ENCODE results near the gene OR8S1. TPM values are rescaled to one million over a fixed set of nuclear protein-coding genes. Genes with fewer than 3 reads are reported as not detected.

Gene OR8S1
- total RNA-seq, 1 experiment from 2014 or later = not detected

- Histone ChIP-seq H2AFZ (ENCODE audit: low read depth, low read length, poor library complexity, severe bottlenecking) (no peak overlapping the region), H3K9me2 (ENCODE audit: insufficient read depth) (no peaks in the 10 kb centered on the region), H3K79me2 (ENCODE audit: insufficient read depth, low read length) (no peaks in the 10 kb centered on the region), H3K4me2 (ENCODE audit: low read length) (no peak overlapping the region), H3K27me3 (ENCODE audit: insufficient read depth, low read length) (no peaks in the 10 kb centered on the region), H3K4me1 (ENCODE audit: control insufficient read depth in 1 of 2, insufficient read depth in 2 of 2, low read length in 2 of 2) (no peaks in the 10 kb centered on the region), H3K36me3 (ENCODE audit: control insufficient read depth in 1 of 2, insufficient read depth in 2 of 2, low read length in 2 of 2) (no peaks in the 10 kb centered on the region), H3K9ac (ENCODE audit: low read length) (no peak overlapping the region), H4K20me1 (ENCODE audit: insufficient read depth) (no peaks in the 10 kb centered on the region), H3K9me3 (ENCODE audit: control insufficient read depth in 1 of 2, insufficient read depth in 1 of 2, low read depth in 1 of 2, low read length in 2 of 2) (no peaks in the 10 kb centered on the region), H3K27ac (ENCODE audit: low read depth, low read length) (no peak overlapping the region), H3K4me3 (replicated peaks in 1 of 2; ENCODE audit: low read depth in 1 of 2, low read length in 2 of 2) (no peak overlapping the region)
- ATAC-seq (no peak), DNase-seq (ENCODE audit: low read depth, low spot score) (no peak)
- TF ChIP-seq, protein P1, sequence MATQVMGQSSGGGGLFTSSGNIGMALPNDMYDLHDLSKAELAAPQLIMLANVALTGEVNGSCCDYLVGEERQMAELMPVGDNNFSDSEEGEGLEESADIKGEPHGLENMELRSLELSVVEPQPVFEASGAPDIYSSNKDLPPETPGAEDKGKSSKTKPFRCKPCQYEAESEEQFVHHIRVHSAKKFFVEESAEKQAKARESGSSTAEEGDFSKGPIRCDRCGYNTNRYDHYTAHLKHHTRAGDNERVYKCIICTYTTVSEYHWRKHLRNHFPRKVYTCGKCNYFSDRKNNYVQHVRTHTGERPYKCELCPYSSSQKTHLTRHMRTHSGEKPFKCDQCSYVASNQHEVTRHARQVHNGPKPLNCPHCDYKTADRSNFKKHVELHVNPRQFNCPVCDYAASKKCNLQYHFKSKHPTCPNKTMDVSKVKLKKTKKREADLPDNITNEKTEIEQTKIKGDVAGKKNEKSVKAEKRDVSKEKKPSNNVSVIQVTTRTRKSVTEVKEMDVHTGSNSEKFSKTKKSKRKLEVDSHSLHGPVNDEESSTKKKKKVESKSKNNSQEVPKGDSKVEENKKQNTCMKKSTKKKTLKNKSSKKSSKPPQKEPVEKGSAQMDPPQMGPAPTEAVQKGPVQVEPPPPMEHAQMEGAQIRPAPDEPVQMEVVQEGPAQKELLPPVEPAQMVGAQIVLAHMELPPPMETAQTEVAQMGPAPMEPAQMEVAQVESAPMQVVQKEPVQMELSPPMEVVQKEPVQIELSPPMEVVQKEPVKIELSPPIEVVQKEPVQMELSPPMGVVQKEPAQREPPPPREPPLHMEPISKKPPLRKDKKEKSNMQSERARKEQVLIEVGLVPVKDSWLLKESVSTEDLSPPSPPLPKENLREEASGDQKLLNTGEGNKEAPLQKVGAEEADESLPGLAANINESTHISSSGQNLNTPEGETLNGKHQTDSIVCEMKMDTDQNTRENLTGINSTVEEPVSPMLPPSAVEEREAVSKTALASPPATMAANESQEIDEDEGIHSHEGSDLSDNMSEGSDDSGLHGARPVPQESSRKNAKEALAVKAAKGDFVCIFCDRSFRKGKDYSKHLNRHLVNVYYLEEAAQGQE (IDR thresholded peaks at IDR 0.05; ENCODE audit: low read depth) = no peak
- TF ChIP-seq ZNF274 (IDR thresholded peaks at IDR 0.05; ENCODE audit: low read depth, low read length) = no peak
- TF ChIP-seq CBX3 (IDR thresholded peaks at IDR 0.05; ENCODE audit: low read depth) = no peak
- TF ChIP-seq CTCF (IDR thresholded peaks at IDR 0.05 in 2 of 3, conservative IDR thresholded peaks at IDR 0.05 in 1 of 3; ENCODE audit: borderline replicate concordance in 1 of 3, insufficient read depth in 1 of 3, low read depth in 2 of 3, low read length in 2 of 3) = no peak
- no peak for TF ChIP-seq JUND (IDR thresholded peaks at IDR 0.05)
- TF ChIP-seq TCF7L2 (IDR thresholded peaks at IDR 0.05; ENCODE audit: borderline replicate concordance, extremely low read depth, insufficient read depth, insufficient read length) = no peak
- TF ChIP-seq FOSL1 (IDR thresholded peaks at IDR 0.05; ENCODE audit: low read depth) = no peak
- no peak for TF ChIP-seq SP1 (IDR thresholded peaks at IDR 0.05; ENCODE audit: low read depth)
- no peak for TF ChIP-seq POLR2A (IDR thresholded peaks at IDR 0.05; ENCODE audit: borderline replicate concordance, extremely low read depth, insufficient read depth, insufficient read length)
- TF ChIP-seq SIN3A (IDR thresholded peaks at IDR 0.05; ENCODE audit: low read depth) = no peak
- TF ChIP-seq, protein P2, sequence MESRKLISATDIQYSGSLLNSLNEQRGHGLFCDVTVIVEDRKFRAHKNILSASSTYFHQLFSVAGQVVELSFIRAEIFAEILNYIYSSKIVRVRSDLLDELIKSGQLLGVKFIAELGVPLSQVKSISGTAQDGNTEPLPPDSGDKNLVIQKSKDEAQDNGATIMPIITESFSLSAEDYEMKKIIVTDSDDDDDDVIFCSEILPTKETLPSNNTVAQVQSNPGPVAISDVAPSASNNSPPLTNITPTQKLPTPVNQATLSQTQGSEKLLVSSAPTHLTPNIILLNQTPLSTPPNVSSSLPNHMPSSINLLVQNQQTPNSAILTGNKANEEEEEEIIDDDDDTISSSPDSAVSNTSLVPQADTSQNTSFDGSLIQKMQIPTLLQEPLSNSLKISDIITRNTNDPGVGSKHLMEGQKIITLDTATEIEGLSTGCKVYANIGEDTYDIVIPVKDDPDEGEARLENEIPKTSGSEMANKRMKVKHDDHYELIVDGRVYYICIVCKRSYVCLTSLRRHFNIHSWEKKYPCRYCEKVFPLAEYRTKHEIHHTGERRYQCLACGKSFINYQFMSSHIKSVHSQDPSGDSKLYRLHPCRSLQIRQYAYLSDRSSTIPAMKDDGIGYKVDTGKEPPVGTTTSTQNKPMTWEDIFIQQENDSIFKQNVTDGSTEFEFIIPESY (IDR thresholded peaks at IDR 0.05; ENCODE audit: extremely low read depth, insufficient replicate concordance, low read length) = no peak
- no peak for TF ChIP-seq EGR1 (IDR thresholded peaks at IDR 0.05; ENCODE audit: low read depth)
- no peak for TF ChIP-seq MAX (IDR thresholded peaks at IDR 0.05)
- no peak for TF ChIP-seq RAD21 (IDR thresholded peaks at IDR 0.05; ENCODE audit: low read depth)
- TF ChIP-seq, protein P3, sequence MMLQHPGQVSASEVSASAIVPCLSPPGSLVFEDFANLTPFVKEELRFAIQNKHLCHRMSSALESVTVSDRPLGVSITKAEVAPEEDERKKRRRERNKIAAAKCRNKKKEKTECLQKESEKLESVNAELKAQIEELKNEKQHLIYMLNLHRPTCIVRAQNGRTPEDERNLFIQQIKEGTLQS (IDR thresholded peaks at IDR 0.05) = no peak
- no peak for TF ChIP-seq SRF (IDR thresholded peaks at IDR 0.05; ENCODE audit: low read depth)
- TF ChIP-seq CEBPB (IDR thresholded peaks at IDR 0.05; ENCODE audit: low read depth) = no peak
- TF ChIP-seq ZFX (IDR thresholded peaks at IDR 0.05) = no peak
- no peak for TF ChIP-seq ELF1 (IDR thresholded peaks at IDR 0.05; ENCODE audit: borderline replicate concordance, low read depth)
- TF ChIP-seq EZH2 (IDR thresholded peaks at IDR 0.05) = no peak
- no TSS peak for BruUV-seq (replicated peaks)
- ChIA-PET POLR2A (no interaction called here), CTCF (no interaction called here), RAD21 (ENCODE audit: low non-redundant PET in 1 of 2, low total read pairs in 2 of 2, uncharacterized antibody in 2 of 2, unreplicated experiment in 2 of 2) (no interaction called here)
- intact Hi-C loops (cut with micrococcal nuclease) = no loop called here
Observed at GRCh38 chr12:48556631-48557030, 31.2 kb downstream of the OR8S1 start.

Measured in HCT116 (cell line).